Measurements from ENCODE around the gene NDUFAF5. TPM values are rescaled to one million over a fixed set of nuclear protein-coding genes. Genes with fewer than 3 reads are reported as not detected.
A peak's percentile ranks its signal among the peaks of the same experiment; 100 is the strongest.

Gene NDUFAF5
- total RNA-seq, 1 experiment from 2014 or later, result 44.1 TPM

DNA sequence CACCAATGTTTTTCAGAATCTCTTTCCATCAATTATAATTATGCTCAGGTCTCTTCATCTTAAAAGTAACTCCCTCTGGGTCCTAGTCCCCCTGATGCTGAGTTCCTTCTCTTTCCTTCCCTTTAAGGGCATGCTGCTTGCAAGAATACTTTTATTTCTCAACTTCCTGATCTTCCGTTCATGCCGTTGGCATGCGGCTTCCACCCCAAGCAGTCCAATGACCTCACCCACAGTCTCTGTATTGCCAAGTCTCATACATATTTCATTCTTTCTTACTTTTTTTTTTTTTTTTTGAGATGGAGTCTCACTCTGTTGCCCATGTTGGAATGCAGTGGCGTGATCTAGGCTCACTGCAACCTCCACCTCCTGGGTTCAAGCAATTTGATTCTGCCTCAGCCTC, 83.5 kb downstream of the NDUFAF5 start:
- no TSS peak for BruUV-seq (replicated peaks)
- intact Hi-C loops (cut with micrococcal nuclease), result no loop called here
- TF ChIP-seq, protein P1, sequence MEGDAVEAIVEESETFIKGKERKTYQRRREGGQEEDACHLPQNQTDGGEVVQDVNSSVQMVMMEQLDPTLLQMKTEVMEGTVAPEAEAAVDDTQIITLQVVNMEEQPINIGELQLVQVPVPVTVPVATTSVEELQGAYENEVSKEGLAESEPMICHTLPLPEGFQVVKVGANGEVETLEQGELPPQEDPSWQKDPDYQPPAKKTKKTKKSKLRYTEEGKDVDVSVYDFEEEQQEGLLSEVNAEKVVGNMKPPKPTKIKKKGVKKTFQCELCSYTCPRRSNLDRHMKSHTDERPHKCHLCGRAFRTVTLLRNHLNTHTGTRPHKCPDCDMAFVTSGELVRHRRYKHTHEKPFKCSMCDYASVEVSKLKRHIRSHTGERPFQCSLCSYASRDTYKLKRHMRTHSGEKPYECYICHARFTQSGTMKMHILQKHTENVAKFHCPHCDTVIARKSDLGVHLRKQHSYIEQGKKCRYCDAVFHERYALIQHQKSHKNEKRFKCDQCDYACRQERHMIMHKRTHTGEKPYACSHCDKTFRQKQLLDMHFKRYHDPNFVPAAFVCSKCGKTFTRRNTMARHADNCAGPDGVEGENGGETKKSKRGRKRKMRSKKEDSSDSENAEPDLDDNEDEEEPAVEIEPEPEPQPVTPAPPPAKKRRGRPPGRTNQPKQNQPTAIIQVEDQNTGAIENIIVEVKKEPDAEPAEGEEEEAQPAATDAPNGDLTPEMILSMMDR (IDR thresholded peaks at IDR 0.05; ENCODE audit: unreplicated experiment), result no peak
- Mint-ChIP-seq H3K27me3 (ENCODE audit: insufficient read depth, unreplicated experiment) (no peaks in the 10 kb centered on the region), H3K27ac (ENCODE audit: low read depth, unreplicated experiment) (no peak overlapping the region), H3K4me1 (ENCODE audit: insufficient read depth, unreplicated experiment) (no peaks in the 10 kb centered on the region), H3K4me3 (ENCODE audit: unreplicated experiment) (no peak overlapping the region), H3K9me3 (ENCODE audit: unreplicated experiment) (no peaks in the 10 kb centered on the region), H3K36me3 (ENCODE audit: insufficient read depth, unreplicated experiment) (no peaks in the 10 kb centered on the region)
- POLR2A ChIA-PET, result no interaction called here
- CTCF ChIA-PET, result interaction anchor here (0.6 to 1.1 kb wide), 2 partner anchors 11 to 372 kb away, joined by 3 to 4 read pairs; no protein-coding TSS in a partner anchor
- DNase-seq (ENCODE audit: unreplicated experiment), result peak; percentile 54

GRCh38 chr20:13870170-13870748, 85.4 kb downstream of the NDUFAF5 start:
- no peak for DNase-seq (ENCODE audit: unreplicated experiment)
- Mint-ChIP-seq H3K36me3 (ENCODE audit: insufficient read depth, unreplicated experiment) (no peaks in the 10 kb centered on the region), H3K27ac (ENCODE audit: low read depth, unreplicated experiment) (no peak overlapping the region), H3K4me1 (ENCODE audit: insufficient read depth, unreplicated experiment) (no peaks in the 10 kb centered on the region), H3K4me3 (ENCODE audit: unreplicated experiment) (no peak overlapping the region), H3K9me3 (ENCODE audit: unreplicated experiment) (no peaks in the 10 kb centered on the region), H3K27me3 (ENCODE audit: insufficient read depth, unreplicated experiment) (no peaks in the 10 kb centered on the region)
- intact Hi-C loops (cut with micrococcal nuclease), result no loop called here
- ChIA-PET POLR2A (no interaction called here), CTCF (interaction anchor here (0.7 kb wide), 1 partner anchor 30 kb away, joined by 3 read pairs; no protein-coding TSS in a partner anchor)
- no TSS peak for BruUV-seq (replicated peaks)
- TF ChIP-seq, protein P1 (IDR thresholded peaks at IDR 0.05; ENCODE audit: unreplicated experiment), result no peak

Other genes with a start within 250 kb of the NDUFAF5 start
- 18.7 and 19.0 TPM in 2 replicates for gene TASP1, start 146.1 kb upstream of the NDUFAF5 start, total RNA-seq (2022)
- gene ESF1, start 109 bp upstream of the NDUFAF5 start, total RNA-seq (2022), result 17.4 and 21.2 TPM in 2 replicates
- not detected in 2 replicates for gene SEL1L2, start 205.6 kb downstream of the NDUFAF5 start, total RNA-seq (2022)
- 2.3 and 3.1 TPM in 2 replicates for gene MACROD2, start 210.5 kb downstream of the NDUFAF5 start, total RNA-seq (2022)